ENCODE measurements around the gene MCM10. TPM values are rescaled to one million over a fixed set of nuclear protein-coding genes. Genes with fewer than 3 reads are reported as not detected.

The MCM10 gene
- total RNA-seq (2022; extraction: Qiagen RNA extraction) = 21.2 to 25.5 TPM (median 23.0 TPM) in 5 replicates

GRCh38 chr10:13160934-13161856 lies at the start of gene MCM10:
Gene MCM10 (plus strand): TSS chr10:13161558. CDS start chr10:13164203, 2,645 bp downstream.

GRCh38 chr10:13234172-13234571 lies 72.8 kb downstream of the MCM10 start, which contains the start of gene UCMA:
Gene UCMA (minus strand): TSS chr10:13234374. CDS start chr10:13234258, 116 bp downstream.

Other genes with a start within 250 kb of the MCM10 start
- 0.98 to 1.4 TPM (median 1.3 TPM) in 5 replicates for gene CCDC3, start 159.8 kb upstream of the MCM10 start, total RNA-seq (2022; extraction: Qiagen RNA extraction)
- 52.1 to 64.9 TPM (median 54.1 TPM) in 5 replicates for gene OPTN, start 61.4 kb upstream of the MCM10 start, total RNA-seq (2022; extraction: Qiagen RNA extraction)
- not detected in 5 replicates for gene UCMA, start 72.8 kb downstream of the MCM10 start, total RNA-seq (2022; extraction: Qiagen RNA extraction)
- gene PHYH, start 138.5 kb downstream of the MCM10 start, total RNA-seq (2022; extraction: Qiagen RNA extraction) = 29.5 to 32.3 TPM (median 30.8 TPM) in 5 replicates
- gene SEPHS1, start 186.7 kb downstream of the MCM10 start, total RNA-seq (2022; extraction: Qiagen RNA extraction) = 55.6 to 72.0 TPM (median 66.3 TPM) in 5 replicates